OCI-LY3 (cell line): ENCODE results near the gene GRIP2.

Experiments
- EZH2phosphoT487 ChIP-seq: fragments of 200-600 bp; shearing (Covaris generic); IDR thresholded peaks from 2 replicates; pipeline ENCODE4 v1.6.1; 2018; ENCODE audit warnings: antibody characterized with exemption, mixed run types, low read depth
- TF ChIP-seq, protein P1 (sequence below): fragments of 200-600, 300-600 bp; sonication (generic); IDR thresholded peaks from 2 replicates; pipeline ENCODE4 v1.5.1; 2014; ENCODE audit warnings: antibody characterized with exemption, low read length, low read depth

DNA sequence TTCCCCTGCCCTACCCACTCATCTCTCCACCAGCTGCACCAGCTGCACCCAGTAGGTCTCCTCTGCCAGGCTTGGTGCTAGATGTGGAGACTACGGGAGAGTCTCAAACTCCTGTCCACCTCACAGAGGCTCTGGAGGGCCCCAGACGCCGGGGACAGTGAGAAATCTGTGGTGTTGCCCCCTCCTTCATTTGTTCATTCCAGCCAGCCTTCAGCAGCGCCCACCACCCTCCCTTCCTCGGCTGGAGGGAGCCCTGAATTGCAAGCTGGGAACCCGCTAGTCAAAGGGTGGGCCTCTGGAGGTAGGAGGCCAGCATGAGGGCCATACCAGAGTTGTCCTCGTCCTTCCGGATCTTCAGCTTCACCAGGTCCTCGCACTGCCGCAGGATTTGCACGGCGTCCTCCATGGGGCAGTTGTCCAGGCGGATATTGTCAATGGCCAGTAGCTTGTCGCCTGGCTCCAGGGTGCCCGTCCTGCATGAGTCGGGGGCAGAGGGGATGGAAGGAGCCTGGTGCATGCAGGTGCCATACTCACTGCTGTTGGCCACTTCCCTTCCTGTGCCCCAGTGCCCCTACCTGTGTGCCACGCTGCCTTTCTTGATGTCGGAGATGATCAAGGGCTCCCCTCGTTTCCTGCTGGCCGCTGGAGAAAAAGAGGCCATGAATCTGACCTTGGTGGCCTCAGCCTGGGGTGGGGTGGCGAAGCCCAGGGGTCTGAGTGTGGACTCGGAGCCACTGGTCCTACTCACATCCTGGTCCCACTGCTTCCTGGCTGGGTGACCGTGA lies 29.1 kb downstream of the GRIP2 start:
- TF ChIP-seq, protein P1, sequence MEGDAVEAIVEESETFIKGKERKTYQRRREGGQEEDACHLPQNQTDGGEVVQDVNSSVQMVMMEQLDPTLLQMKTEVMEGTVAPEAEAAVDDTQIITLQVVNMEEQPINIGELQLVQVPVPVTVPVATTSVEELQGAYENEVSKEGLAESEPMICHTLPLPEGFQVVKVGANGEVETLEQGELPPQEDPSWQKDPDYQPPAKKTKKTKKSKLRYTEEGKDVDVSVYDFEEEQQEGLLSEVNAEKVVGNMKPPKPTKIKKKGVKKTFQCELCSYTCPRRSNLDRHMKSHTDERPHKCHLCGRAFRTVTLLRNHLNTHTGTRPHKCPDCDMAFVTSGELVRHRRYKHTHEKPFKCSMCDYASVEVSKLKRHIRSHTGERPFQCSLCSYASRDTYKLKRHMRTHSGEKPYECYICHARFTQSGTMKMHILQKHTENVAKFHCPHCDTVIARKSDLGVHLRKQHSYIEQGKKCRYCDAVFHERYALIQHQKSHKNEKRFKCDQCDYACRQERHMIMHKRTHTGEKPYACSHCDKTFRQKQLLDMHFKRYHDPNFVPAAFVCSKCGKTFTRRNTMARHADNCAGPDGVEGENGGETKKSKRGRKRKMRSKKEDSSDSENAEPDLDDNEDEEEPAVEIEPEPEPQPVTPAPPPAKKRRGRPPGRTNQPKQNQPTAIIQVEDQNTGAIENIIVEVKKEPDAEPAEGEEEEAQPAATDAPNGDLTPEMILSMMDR: no peak
- no peak for TF ChIP-seq EZH2phosphoT487
